Measurements from ENCODE around the gene FTH1. TPM values are rescaled to one million over a fixed set of nuclear protein-coding genes. Genes with fewer than 3 reads are reported as not detected.

FTH1 gene
- total RNA-seq, 1 donor from 2014 or later, result 1,419 TPM

DNA sequence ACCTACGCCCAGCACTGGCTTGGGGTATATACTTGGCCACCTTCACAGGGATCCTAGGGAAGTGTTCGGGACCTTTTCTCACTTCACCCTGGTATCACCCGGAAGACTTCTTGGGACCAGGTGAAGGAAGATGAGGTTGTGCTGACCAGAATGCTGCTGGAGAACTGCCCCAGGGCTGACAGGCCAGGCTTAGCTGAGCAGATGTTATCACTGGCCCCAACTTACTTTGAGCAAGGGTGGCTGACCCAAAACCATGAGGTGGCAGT is 4.5 kb downstream of the FTH1 start:
- DNase-seq (ENCODE audit: low spot score in 2 of 2, unreplicated experiment in 2 of 2), result no peak
- TF ChIP-seq, protein P1, sequence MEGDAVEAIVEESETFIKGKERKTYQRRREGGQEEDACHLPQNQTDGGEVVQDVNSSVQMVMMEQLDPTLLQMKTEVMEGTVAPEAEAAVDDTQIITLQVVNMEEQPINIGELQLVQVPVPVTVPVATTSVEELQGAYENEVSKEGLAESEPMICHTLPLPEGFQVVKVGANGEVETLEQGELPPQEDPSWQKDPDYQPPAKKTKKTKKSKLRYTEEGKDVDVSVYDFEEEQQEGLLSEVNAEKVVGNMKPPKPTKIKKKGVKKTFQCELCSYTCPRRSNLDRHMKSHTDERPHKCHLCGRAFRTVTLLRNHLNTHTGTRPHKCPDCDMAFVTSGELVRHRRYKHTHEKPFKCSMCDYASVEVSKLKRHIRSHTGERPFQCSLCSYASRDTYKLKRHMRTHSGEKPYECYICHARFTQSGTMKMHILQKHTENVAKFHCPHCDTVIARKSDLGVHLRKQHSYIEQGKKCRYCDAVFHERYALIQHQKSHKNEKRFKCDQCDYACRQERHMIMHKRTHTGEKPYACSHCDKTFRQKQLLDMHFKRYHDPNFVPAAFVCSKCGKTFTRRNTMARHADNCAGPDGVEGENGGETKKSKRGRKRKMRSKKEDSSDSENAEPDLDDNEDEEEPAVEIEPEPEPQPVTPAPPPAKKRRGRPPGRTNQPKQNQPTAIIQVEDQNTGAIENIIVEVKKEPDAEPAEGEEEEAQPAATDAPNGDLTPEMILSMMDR (IDR thresholded peaks at IDR 0.05; ENCODE audit: unreplicated experiment), result no peak
- H3K4me1 Mint-ChIP-seq, result peaks cover 31% of the 10 kb centered on the region
- H3K36me3 Mint-ChIP-seq, result peaks cover 35% of the 10 kb centered on the region
- H3K27me3 Mint-ChIP-seq (ENCODE audit: low read depth), result no peaks in the 10 kb centered on the region
- H3K27ac Mint-ChIP-seq, result no peak overlapping the region
- H3K4me3 Mint-ChIP-seq, result no peak overlapping the region
- H3K9me3 Mint-ChIP-seq, result no peaks in the 10 kb centered on the region

DNA sequence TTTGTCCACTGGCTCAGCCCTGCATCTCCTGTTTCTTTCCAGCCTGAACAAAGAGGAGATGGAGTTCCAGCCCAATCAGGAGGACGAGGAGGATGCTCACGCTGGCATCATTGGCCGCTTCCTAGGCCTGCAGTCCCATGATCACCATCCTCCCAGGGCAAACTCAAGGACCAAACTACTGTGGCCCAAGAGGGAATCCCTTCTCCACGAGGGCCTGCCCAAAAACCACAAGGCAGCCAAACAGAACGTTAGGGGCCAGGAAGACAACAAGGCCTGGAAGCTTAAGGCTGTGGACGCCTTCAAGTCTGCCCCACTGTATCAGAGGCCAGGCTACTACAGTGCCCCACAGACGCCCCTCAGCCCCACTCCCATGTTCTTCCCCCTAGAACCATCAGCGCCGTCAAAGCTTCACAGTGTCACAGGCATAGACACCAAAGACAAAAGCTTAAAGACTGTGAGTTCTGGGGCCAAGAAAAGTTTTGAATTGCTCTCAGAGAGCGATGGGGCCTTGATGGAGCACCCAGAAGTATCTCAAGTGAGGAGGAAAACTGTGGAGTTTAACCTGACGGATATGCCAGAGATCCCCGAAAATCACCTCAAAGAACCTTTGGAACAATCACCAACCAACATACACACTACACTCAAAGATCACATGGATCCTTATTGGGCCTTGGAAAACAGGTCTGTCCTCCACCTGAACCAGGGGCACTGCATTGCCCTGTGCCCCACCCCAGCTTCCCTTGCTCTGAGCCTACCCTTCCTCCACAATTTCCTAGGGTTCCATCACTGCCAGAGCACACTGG is 5.0 kb downstream of the FTH1 start:
- Mint-ChIP-seq H3K4me1 (peaks cover 29% of the 10 kb centered on the region), H3K27ac (no peak overlapping the region), H3K4me3 (no peak overlapping the region), H3K27me3 (ENCODE audit: low read depth) (no peaks in the 10 kb centered on the region), H3K36me3 (peaks cover 35% of the 10 kb centered on the region), H3K9me3 (no peaks in the 10 kb centered on the region)
- no peak for DNase-seq (ENCODE audit: low spot score in 2 of 2, unreplicated experiment in 2 of 2)
- TF ChIP-seq, protein P1 (IDR thresholded peaks at IDR 0.05; ENCODE audit: unreplicated experiment), result no peak

DNA sequence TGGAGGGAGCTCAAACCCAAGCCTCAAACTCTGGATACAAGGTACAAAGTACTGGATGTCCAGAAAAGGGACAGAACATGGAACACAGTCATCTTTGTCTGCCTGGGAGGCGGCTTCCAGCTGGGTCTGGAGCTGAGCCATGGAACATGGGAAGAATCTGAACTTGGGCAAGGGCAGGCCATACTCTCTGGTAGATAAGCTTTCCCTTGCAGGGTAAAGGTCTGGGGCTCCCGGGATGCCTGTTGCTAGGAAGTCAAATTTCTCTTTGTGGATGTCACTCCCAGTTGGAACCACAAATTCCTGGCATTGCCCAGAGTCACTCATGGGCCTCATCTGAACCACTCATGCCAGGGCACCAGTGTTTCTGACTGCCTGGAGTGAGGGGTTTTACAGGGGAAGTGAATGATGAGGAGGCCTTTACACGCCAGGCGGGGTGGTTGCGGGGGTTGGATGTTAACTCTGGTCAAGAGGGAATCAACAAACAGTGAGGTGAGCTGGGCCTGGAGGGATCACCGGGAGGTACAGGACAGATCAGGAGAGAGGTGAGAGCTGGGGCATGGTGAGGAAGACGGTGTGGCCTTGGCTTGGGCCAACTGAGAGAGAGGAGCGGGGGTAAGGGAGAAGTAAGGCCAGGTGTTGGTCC is 5.7 kb downstream of the FTH1 start:
- Mint-ChIP-seq H3K4me3 (no peak overlapping the region), H3K36me3 (peaks cover 35% of the 10 kb centered on the region), H3K27ac (no peak overlapping the region), H3K9me3 (no peaks in the 10 kb centered on the region), H3K27me3 (ENCODE audit: low read depth) (no peaks in the 10 kb centered on the region), H3K4me1 (peaks cover 29% of the 10 kb centered on the region)
- DNase-seq (ENCODE audit: low spot score in 2 of 2, unreplicated experiment in 2 of 2), result no peak
- TF ChIP-seq, protein P1 (IDR thresholded peaks at IDR 0.05; ENCODE audit: unreplicated experiment), result no peak

DNA sequence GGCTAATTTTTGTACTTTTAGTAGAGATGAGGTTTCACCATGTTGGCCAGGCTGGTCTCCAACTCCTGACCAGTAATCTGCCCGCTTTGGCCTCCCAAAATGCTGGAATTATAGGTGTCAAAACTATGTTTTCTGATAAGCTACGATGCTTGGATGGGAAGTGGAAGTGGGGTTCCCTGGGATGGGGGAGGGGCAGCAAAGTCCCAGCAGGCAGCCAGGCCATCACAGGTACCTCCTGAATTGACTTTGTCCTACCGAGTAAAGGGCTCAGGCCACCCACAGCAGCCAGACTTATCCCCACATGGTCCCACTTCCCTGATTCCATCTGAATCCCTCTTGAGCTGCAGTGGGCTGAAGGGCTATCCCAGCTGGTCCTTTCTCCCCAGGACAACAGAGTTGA is 6.9 kb downstream of the FTH1 start:
- TF ChIP-seq, protein P1 (IDR thresholded peaks at IDR 0.05; ENCODE audit: unreplicated experiment), result no peak
- DNase-seq (ENCODE audit: low spot score in 2 of 2, unreplicated experiment in 2 of 2), result no peak

DNA sequence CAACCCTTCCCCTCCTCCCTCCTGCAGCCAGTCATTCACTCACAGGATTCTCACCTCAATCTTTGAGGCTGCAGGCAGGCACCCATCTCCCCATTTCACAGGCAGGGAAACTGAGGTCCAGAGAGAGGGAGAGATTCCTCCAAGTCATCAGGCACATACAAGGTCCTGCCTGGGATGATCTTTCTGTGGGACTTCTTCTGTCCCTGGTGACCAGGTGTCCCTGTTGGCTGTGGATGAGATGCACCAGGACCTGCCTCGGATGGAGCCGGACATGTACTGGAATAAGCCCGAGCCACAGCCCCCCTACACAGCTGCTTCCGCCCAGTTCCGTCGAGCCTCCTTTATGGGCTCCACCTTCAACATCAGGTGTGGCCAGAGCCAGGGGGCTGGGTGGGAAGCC is 7.8 kb downstream of the FTH1 start:
- DNase-seq (ENCODE audit: low spot score in 2 of 2, unreplicated experiment in 2 of 2), result no peak
- Mint-ChIP-seq H3K4me3 (no peak overlapping the region), H3K9me3 (no peaks in the 10 kb centered on the region), H3K27ac (no peak overlapping the region), H3K27me3 (ENCODE audit: low read depth) (no peaks in the 10 kb centered on the region), H3K4me1 (peaks cover 20% of the 10 kb centered on the region), H3K36me3 (peaks cover 24% of the 10 kb centered on the region)
- TF ChIP-seq, protein P1 (IDR thresholded peaks at IDR 0.05; ENCODE audit: unreplicated experiment), result no peak

More for the DNA sequence above, 6.9 kb downstream of the FTH1 start:
- Mint-ChIP-seq H3K4me3 (no peak overlapping the region), H3K27ac (no peak overlapping the region), H3K4me1 (peaks cover 24% of the 10 kb centered on the region), H3K9me3 (no peaks in the 10 kb centered on the region), H3K27me3 (ENCODE audit: low read depth) (no peaks in the 10 kb centered on the region), H3K36me3 (peaks cover 32% of the 10 kb centered on the region)
